ENCODE measurements around the gene PIK3R4.

DNA sequence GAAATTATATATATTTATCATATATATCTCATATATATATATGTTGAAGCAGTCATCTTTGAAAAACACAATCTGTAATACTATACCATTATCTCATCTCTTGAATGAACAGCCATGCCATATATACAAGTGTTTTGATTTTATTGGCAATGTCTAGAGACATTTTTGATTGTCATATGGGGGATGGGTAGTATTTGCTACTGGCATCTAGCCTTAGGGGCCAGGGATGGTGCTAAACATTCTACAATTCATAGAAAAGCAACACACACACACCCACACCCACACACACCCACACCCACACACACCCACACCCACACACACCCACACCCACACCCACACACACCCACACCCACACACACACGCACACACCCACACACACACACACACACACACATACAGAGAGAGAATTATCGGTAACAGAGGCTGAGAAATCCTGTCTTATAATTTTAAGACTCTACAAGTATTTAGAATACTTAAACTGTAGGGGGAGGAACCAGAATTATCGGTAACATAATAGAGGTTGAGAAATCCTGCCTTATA, 11.1 kb upstream of the PIK3R4 start:
- TF ChIP-seq, protein P1, sequence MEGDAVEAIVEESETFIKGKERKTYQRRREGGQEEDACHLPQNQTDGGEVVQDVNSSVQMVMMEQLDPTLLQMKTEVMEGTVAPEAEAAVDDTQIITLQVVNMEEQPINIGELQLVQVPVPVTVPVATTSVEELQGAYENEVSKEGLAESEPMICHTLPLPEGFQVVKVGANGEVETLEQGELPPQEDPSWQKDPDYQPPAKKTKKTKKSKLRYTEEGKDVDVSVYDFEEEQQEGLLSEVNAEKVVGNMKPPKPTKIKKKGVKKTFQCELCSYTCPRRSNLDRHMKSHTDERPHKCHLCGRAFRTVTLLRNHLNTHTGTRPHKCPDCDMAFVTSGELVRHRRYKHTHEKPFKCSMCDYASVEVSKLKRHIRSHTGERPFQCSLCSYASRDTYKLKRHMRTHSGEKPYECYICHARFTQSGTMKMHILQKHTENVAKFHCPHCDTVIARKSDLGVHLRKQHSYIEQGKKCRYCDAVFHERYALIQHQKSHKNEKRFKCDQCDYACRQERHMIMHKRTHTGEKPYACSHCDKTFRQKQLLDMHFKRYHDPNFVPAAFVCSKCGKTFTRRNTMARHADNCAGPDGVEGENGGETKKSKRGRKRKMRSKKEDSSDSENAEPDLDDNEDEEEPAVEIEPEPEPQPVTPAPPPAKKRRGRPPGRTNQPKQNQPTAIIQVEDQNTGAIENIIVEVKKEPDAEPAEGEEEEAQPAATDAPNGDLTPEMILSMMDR (IDR thresholded peaks at IDR 0.05), result no peak
- TF ChIP-seq POLR2A (IDR thresholded peaks at IDR 0.05), result no peak

All from Peyer's patch (tissue), 4 donors.